NCI-H524 treated with DMSO at 0.1 percent for 48 hours (cell line): ENCODE data around the gene SLC25A5.
A peak's percentile ranks its signal among the peaks of the same experiment; 100 is the strongest.
"Not testable (repeated sequence)": the region's sequence is repeated elsewhere in the genome, so short reads cannot be mapped to it uniquely, and the experiment has no call there.

Source experiments
- DNase-seq: peaks from one replicate; lab custom pipeline; 2025; lab: John Stamatoyannopoulos, UW

The SLC25A5 gene

DNA sequence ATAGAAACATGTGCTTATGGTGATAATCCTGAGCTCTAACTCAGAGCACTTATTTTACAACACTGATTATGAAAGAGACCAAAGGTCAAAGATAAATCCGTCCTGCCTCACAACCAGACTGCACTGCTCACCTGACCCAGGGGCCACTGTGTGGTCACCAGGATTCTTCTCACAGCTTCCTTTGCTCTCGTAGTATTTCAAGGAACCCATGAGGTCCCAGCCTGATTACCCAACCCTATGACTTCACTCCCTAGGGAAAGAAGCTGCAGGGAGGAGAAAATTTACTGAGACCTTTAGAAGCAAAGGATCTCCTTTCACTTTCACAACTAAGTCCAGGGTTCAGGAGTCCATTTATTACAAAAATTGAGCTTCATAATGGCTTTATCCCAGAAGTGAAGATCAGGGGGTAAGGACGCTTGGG, 9.6 kb downstream of the SLC25A5 start:
- no peak for DNase-seq

DNA sequence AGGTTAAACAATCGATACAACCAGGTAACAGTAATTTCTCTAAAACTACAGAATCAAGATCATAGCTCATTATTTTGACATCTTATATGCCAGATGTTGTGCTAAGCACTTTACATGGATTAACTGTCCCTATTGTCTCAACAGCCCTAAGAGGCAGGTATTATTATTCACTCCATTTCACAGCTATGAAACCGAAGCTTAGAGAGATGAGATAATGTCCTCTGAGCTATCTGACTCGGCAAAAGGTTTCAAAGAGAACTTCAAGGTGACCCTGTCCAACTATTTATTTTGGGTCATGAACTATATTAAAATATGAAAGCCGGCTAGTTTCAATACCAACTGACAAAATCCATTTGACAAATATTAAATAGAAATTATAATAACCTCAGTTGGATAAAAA, 10.3 kb downstream of the SLC25A5 start:
- peak; percentile 44 for DNase-seq

DNA sequence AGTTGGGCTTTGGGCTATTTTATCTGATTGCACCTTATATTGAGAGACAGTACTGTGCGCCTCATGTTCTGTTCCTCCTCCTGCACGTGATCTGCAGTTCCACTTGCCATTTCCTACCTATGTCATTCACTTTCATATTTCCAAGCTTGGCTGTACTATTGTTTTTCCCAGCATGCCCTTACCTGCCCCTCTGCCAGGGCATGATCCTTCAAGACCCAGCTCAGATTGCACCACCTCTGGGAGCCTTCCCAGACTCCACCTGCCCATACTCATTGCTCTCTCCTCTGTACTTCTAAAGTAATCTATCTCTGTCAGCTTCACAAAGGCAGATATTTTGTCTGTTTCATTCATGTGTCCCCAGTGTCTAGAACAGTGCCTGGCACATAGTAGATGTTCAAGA, 11.6 kb downstream of the SLC25A5 start:
- DNase-seq = no peak

DNA sequence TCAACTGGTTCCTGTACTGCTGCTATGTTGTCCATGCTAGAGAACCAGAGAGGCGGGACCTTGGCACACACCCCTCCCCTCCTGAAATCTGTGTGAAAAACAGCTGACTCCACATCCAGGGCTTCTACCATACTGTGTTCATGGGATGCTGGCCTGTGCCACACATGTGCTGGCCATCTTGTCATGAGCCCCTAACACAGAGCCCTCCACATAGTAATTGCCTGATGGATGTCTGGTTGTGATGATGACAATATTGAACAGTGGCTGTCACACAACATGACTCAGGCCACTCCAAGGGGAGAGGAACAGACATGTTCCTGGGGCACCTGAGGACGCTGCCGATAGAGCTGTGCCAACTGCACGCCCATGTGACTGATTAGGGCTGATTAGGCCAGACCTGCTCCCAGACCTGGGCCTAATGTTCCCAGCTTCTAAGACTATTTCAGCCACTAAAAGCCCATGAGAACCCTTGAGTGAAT, 13.1 kb downstream of the SLC25A5 start:
- no peak for DNase-seq

DNA sequence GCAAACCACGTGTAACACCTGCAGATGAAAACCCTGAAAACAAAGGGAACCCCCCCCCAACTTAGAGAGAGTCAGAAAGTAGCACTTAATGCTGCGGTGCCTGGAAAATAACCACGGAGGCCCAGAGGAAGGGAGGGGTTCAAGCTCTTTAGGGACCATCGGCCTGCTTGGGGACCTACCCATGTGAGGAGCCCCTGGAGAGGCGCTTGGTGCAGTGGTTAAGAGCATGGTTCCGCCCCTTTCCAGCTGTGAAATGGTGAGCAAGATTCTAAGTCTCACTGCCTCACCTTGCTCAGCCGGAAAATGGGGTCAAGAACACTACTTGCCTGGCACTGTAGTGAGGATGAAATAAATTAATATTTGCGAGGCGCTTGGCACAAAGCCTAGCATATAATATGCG, 13.8 kb downstream of the SLC25A5 start:
- DNase-seq = no peak

DNA sequence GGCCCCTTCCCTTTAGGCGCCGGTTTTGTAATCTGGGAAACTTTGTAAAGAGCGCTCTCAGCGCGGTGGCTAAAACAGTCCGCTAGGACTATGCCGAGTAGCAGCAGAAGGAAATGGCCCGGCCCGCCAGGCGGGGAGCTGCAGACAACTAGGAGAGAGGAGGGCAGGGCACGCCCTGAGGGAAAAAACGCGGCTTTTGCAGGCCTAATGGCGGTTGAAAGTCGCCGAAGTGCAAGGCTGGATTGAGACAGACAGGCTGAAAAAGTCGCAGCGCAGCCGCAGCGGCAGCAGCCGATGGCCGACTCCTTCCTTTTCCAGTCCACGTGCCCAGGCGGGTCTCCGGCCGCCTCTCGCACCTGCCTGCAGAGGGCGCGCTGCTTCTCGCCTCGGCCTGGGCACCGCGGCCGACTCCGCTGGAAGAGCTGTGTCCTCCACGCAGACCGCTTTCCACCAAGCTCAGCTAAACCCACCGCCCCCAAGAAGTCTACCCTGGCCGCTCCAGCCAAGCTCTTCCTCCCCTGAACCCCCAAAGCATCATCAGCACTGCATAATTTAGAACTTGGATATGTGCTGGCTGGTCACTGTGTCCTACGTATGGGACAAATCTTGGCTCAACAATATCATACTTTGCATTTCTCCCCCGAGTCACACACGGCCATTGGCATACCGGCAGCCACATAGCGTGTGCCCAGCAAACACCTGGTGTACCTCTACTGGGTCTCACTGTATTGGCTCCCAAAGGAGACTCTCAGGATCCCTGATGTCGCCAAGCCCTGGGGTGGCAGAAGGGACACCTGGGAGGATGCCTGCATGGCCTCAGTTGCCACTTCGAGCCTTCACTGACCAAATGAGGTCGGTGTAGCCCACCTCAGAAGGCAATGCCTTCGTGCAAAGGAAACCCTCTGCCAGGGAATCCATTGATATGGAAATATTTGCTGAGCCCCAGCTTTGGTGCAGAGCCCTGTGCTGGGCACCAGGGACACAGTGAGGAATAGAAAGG, 14.5 kb downstream of the SLC25A5 start:
- DNase-seq = no peak

DNA sequence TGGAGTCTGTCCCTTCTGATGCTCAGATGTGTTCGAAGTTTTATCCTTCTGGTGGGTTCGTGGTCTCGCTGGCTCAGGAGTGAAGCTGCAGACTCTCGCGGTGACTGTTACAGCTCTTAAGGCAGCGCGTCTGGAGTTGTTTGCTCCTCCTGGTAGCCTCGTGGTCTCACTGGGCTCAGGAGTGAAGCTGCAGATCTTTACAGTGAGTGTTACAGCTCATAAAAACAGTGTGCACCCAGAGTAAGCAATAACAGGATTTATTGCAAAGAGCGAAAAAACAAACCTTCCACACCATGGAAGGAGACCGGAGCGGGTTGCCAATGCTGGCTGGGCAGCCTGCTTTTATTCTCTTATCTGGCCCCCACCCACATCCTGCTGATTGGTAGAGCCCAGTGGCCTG, 18.5 kb downstream of the SLC25A5 start:
- no peak for DNase-seq

DNA sequence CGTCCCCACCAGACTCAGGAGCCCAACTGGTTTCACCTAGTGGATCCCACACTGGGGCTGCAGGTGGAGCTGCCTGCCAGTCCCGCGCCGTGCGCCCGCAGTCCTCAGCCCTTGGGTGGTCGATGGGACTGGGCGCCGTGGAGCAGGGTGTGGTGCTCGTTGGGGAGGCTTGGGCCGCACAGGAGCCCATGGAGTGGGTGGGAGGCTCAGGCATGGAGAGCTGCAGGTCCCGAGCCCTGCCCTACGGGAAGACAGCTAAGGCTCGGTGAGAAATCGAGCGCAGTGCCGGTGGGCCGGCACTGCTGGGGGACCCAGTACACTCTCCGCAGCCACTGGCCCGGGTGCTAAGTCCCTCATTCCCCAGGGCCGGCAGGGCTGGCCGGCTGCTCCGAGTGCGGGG, 19.5 kb downstream of the SLC25A5 start:
- DNase-seq = not testable (repeated sequence)

DNA sequence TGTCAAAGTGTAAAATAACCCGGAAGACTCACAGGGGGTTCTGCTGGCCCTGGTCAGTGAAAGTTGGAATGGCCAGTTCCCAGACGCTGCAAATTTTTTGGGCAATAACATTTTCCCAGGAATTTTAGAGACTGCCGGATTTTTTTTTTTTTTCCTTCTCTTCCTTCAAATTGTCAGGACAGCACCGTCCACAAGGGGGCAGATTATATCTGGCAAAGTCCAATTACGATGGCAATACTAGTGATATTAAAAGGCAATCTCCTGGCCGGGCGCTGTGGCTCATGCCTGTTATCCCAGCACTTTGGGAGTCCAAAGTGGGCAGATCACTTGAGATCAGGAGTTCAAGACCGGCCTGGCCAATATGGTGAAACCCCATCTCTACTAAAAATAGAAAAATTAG, 20.5 kb downstream of the SLC25A5 start:
- no peak for DNase-seq

DNA sequence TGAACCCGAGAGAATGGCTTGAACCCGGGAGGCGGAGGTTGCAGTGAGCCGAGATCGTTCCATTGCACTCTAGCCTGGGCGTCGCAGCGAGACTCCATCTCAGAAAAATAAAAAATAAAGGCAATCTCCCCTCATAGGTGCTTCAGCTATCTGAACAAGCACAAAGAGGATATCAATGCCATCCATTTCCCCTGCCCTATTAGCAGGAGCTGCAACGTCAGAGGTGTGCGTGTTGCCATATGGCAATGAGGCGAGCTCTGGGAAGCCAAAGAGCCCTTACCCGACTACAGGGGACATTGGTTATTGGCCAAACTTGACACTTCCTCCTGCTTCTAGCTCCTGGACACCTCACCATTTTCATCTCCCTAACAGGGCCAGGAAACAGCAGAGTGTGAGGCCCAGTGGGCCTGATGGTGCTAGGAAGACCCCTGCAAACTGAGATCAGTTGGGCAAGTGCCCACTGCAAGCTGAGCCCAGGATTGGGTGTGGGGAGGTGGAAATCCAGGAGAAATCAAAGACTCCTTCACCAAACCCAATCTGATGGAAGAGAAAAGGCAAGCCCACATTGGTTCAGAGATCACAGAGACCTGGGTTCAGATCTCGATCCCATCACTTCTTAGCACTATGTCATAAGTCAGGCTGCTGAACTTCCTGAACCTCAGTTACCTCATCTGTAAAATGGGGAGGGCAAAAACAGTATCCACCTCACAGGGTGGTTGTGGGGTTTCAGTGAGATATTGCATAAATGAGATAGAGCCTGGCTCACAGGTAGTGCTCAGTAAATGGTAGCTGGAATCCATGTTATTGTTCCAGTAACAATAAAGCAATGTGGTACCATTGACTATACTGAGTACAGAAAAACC, 21.2 kb downstream of the SLC25A5 start:
- no peak for DNase-seq

DNA sequence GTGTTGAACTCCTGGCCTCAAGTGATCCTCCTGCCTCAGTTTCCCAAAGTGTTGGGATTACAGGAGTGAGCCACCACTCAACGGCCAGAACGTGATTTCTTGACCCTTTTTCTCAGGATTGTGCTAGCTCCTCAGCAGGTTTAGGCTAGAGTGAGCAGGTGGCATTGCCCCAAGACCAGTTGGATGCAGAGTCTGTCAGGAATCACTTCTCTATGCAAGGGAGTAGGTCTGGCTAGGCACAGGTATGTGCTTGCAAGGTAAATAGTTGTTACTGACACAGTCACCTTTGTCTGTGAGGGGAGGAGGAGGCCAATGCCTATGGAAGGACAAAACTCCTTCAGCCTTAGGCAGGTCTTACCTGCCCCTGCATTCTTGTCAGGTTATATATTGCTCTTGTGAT, 24.2 kb downstream of the SLC25A5 start:
- no peak for DNase-seq

DNA sequence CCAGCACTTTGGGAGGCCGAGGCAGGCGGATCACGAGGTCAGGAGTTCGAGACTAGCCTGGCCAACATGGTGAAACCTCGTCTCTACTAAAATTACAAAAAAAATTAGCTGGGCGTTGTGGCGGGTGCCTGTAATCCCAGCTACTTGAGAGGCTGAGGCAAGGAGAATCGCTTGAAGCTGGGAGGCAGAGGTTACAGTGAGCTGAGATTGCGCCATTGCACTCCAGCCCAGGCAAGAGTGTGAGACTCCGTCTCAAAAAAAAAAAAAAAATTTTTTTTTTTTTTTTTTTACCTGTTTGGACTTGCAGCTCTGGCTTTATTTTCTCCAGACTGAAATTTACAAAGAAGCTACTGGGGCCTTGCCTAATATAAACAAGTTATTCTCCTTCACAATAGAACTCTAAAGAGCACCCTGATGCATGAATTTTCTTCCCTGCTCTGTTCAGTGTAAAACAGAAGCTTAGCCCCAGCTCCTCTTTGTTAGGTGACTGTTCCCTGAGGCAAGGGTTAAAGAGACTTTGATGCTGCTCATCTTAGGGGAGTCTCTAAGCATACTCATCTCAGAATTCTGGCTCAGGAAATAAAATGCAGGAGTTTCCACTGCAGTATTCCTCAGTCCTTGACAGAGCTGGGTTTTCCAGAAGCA, 25.7 kb downstream of the SLC25A5 start:
- not testable (repeated sequence) for DNase-seq

DNA sequence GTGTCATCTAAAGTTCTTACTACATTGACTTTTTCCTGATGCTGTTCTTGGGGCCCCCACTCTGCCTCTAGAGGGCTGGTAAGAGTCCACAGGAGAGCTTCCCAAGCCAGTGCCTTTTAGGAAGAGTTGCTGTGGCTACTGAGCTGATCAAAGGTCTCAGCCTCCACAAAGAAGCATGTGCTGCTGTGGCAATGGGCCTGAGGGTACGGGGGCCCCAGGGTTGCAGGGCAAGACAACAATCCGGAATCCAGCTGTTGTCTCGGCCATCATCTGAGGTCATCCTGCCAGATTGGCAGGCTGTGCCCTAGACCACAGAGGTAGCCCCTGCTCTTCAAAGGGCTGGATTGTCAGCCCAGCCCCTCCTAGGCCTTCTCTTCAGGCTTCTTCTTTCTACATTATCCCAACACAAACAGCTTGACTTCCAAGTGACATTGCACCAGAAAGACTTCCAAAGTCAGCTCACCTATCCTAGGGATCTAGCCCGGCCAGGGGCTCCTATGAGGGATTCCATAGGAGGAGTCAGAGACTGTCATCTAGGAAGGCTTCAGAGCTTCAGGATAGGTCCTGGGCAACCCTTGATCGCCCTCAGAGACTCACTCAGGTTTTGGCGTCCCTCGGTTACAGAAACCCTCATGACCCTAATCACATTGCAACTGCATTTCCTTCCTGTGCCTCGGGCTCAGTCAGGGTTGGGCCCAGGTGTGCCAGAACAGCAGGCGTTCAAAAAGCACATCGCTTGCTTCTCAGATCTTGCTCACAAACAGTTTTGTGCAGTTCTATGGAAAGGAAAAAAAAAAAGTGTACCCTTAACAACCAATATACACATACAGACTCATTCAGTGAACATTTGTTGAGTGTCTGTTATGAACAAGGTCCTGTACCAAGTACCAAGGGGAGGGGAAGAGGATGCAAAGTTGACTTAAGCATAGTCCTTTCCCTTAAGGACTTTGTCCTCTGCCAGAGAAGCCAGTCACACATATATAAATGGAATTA, 27.8 kb downstream of the SLC25A5 start:
- no peak for DNase-seq

DNA sequence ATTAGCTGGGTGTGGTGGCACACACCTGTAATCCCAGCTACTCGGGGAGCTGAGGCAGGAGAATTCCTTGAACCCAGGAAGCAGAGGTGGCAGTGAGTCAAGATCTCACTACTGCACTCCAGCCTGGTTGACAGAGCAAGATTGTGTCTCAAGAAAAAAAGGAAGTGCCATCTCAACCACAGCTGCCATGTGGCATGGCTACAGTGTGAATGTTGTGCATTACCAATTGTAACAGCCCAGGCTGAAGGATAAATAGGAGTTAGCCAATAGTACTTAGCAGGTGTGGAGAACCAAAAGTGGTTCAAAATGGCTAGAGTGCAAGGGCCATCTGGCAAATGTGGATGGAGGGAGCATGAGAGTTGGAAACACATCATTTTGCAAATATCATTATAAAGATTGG, 28.9 kb downstream of the SLC25A5 start:
- DNase-seq = no peak

DNA sequence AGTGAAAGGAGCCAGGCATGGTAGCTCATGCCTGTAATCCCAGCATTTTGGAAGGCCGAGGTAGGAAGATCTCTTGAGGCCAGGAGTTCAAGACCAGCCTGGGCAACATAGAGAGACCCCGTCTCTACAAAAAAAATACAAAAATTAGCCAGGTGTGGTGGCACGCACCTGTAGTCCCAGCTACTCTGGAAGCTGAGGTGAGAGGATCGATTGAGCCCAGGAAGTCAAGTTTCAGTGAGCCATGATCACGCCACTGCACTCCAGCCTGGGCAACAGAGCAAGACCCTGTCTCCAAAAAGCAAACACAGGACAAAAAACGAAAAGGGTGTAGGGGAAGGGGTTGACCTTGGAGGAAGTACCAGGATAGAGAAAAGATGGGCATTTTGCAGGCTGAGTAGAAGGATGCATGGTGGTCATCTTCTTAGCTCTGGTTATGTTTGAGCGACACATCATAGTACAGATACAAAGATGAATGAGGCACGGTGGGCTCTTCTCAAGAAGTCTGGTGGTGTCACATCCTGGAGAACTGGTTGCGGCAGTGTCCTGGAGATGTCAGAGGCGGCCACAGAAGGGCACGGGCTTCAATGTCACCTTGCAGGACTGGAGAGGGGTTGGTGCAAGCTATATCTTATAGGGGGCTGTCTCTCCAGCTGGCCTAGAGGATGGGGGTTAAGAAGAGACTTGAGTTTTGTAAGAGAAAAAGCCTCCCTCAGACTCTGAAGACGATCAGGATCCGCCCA, 32.0 kb downstream of the SLC25A5 start:
- no peak for DNase-seq

DNA sequence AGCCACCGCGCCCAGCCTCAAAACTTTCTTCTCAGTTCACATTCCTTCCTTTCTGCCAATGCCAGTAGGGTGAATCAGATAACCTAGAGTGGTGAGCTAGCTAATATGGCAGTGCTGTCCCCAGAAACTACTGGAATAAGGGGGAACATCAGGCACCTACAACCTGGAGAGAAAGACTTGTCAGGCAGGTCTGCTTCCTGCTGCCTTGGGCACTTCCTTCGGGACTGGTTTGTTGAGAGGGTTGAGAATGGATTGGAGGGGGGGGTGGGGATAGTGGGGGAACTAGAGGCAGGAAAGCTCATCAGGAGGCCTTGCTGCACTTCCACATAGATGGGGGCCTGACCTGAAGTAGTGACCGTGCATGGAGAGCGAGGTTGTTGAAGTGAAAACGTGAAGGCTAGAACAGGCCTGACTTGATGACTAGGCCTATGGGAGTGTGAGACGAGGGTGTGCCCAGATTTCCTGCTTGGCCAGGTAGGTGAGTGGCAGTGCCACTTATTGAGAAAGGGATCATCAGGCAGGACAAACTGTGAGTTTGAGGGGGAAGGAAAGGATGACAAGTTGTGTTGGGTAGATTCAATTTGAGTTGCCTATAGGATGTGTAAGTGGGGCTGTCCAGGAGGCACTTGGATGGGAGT, 33.4 kb downstream of the SLC25A5 start:
- no peak for DNase-seq

DNA sequence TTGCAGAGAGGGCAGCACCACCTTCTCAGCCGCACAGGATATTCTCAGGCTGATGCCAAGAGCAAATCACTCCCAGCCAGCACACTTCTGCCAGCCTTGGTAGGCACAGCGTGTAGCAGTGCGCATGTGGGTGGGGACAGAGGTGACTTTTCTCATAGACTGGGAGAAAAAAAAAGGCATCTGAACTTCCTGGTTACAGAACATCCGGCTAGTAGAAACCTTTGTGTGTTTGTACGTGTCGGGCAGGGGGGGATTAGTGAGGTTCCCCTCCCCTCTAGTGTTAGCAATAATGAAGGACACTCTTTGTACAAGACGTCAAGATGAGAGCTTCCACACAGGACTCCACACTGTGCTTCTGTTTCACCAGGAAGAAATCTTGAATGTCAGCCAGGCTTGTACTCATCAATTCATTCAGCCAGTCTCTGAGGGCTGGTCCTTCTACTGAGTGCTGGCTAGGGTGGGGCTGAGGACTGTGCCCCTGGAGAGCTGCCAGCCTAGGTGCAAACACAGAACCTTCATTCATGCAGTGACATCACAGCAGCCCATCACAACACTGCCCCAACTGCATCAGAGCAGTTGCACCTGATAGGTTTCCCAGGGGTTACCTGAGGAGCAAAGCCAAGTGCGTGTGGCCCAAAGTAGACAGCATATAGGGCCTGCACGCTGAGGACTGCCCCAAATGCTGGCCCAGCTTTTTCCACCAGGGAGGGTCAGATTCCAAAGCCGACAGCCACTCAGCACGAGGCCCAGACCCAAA, 34.7 kb downstream of the SLC25A5 start:
- no peak for DNase-seq

DNA sequence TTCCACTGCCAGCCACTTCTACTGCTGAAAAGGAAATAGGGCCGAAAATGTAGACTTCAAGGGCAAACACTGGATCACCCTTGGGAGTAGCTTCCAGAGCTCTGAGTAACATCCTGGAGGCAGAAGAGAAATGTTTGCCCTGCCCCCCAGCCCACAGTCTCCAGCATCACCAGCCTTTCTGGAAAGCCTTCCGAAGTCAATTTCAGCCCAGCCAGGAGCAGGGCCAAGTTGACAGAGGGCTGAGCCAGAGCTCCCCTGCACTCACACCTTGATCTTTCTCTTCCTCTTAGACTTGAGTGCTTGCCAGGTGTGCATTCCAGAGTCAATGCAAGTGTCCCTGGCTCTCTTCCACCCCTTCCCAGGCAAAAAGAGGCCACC, 35.2 kb downstream of the SLC25A5 start:
- no peak for DNase-seq

DNA sequence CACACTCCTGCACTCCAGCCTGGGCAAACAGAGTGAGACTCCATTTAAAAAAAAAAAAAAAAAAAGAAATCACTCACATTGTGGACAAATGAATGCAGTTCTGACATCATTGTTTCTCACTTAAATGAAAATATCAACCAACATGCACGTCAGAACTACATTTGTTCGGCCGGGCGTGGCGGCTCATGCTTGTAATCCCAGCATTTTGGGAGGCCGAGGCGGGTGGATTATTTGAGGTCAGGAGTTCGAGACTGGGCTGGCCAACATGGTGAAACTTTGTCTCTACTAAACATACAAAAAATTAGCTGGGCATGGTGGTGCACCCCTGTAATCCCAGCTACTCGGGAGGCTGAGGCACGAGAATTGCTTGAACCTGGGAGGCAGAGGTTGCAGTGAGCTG, 36.9 kb downstream of the SLC25A5 start:
- not testable (repeated sequence) for DNase-seq
